NCI-H146 (cell line): Measurements from ENCODE around the gene RPL29.
A peak's percentile ranks its signal among the peaks of the same experiment; 100 is the strongest.

Source experiments
- DNase-seq: peaks from one replicate; lab custom pipeline; 2025; lab: John Stamatoyannopoulos, UW

The RPL29 gene

GRCh38 chr3:51966016-51966415 is 29.7 kb downstream of the RPL29 start:
- DNase-seq: no peak

GRCh38 chr3:51964521-51964920 is 31.2 kb downstream of the RPL29 start:
- no peak for DNase-seq

DNA sequence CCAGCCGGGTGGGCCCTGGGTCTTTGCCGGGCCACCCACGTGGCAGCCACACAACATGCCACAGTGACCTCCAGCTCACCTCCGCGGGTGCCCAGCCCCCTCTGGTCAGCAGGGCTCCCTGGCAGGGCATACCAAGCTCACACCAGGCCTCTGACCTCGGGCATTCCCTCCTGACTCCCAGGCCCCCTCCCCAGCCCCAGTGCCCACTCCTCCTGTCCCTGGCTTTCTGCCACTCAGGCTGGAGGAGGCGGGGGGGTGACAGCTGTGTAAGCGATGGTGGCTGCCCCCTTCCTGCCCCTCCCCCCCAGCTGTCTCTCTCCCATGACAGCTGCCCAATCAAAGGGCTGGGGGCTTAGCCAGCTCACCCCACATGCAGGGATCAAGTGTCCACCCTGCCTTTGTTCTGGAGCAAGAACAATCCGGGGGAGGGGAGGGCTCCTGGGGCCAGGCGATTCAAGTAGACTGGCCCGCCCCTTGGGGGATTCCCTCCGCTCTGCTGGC is 31.7 kb downstream of the RPL29 start:
- DNase-seq: peak; percentile 54

DNA sequence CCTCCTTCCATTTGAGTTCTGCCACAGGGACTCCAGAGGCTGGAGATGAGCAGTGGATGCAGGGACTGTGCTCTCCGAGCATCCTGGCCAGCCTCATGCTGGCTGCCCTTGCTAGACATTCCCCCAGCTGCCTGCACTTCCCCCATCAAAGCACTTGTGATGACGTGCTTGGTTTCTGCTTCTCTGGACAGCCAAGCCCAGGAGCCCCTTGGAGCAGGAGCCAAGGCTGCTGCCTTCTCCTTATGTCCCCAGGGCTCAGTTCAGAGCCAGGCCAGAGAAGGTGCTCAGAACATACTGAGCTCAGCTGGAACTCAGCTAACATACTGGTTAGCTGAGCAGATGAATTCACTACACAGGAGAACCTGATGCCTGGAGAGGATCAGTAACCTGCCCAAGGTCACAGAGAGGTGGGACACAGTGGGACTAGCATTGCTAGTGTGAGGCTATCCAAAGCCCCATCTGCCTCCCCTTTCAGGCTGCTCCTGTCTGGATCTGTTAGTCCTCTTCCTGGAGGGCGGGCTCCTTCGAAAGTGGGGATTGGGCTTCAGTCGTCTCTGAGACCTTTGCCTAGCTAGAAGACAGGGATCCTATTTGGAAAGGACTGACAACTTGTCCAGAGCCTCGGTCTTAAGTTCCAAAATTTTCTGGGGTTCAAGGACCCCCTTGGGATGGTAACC is 32.7 kb downstream of the RPL29 start:
- no peak for DNase-seq

DNA sequence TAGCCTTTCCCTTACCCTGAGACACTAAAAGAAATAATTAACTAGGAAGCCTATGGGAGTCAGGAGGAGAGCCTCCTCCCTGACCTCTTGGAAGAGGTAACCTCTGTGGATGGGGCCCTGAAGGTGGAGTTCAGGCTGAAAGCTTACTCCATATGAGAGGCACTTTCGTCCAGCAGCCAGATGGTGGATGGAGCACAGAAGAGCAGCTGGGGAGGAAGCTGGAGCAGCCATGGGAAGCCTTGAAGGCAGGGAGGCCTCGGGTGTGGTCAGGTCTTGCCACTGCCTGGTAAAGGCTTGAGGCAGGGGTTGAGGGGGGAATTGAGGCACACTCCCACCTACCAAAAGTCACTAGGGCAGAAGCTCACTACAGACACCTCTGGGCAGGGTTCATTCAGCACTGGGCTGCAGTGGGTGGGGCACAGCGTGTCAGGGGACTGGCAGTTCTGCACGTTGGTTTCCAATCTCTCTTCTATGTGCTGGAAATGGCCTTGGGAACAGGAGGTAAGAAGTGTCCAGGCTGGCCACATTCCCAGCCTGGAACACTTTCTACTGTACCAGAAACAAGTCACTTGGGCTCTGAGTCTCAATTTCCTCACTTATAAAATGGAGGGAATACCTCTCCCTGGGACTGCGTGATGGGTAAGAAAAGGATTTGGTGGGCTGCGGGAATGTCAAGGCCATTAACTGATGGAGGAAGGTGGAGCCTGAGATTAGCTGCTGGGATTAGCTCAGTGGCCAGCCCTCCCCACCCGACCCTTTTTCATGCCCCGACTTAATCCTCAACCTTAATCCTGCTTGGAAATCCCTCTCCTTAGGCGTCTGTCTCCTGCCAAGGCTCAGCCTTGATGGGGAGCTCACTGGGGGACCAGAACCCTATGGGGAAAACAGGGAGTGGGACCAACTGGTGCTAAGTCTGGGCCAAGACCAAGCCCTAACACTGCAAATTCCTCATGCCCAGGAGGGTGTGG is 33.8 kb downstream of the RPL29 start:
- no peak for DNase-seq

- DNase-seq: no peak
Measured at GRCh38 chr3:51961011-51961410, 34.7 kb downstream of the RPL29 start.

- no peak for DNase-seq
Measured at GRCh38 chr3:51960386-51960785, 35.3 kb downstream of the RPL29 start.

DNA sequence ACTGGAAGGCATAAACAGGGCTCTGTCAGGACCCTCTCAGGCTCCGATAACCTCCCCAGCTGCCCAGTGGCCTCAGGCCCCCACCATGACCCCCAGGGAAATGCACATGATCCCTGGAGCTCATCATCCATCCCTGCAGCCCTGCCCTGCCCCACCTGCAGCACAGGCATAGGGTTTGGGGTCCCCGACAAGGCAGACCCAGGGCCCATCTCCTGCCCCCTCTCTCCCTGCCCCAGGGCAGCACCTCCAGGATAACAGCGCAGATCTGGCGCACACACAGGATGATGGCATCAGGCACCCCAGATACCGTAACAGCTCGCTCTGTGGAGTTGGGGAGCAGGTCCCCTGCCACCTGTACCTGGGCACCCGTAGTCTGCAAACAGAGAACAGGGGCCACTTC is 36.0 kb downstream of the RPL29 start:
- DNase-seq: no peak

GRCh38 chr3:51958603-51959521 is 36.8 kb downstream of the RPL29 start:
- DNase-seq: no peak

GRCh38 chr3:51957520-51958205 is 38.0 kb downstream of the RPL29 start:
- DNase-seq: no peak

- no peak for DNase-seq
Measured at GRCh38 chr3:51955893-51956770, 39.6 kb downstream of the RPL29 start.

DNA sequence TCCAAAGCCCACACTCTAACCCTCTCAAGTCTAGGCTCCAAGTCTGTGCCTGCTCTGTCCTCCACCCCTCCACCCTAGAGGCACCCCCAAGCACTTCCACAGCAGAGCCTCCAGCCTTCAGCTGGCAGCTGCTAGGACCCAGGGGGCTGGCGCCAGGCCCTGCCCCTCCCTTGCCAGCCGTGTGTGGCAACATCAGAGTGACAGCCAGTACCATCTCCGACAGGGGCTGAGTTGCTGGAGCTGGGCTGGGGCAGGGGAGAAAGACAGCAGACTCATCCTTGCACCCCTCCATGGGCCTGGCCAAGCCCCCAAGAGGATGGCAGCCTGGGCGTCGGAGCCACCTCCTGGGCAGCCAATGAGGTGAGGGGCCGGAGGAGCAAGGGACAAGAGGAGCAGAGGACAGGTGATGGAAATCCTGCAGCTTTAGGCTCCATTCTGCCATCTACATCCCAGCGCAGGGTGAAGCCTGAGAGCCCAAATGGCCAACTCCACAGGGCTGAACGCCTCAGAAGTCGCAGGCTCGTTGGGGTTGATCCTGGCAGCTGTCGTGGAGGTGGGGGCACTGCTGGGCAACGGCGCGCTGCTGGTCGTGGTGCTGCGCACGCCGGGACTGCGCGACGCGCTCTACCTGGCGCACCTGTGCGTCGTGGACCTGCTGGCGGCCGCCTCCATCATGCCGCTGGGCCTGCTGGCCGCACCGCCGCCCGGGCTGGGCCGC is 40.4 kb downstream of the RPL29 start, which contains the start of gene GPR62:
Gene GPR62 (plus strand): TSS at position 207 of the 718 bp plus-strand sequence. CDS start 272 bp downstream, at position 479.
- no peak for DNase-seq

- no peak for DNase-seq
Measured at GRCh38 chr3:51954713-51955112, 41.0 kb downstream of the RPL29 start.

DNA sequence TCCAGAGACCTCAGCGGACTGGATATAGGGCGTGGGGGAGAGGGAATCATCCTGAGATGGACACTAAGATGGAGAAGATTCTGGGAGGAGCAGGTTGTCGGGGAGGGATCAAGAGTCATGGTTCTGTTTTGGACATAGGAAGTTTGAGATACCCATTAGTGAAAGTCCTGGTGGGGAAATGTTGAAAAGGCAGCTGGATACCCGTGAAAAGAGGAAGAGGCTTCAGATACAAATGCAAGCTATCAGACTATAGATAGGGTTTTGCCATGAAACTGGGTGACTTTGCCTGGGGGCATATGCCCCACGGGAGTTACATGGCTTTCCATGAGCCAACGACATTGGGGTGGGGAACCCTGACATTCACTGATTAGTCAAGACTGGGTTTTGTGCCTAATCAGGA is 41.6 kb downstream of the RPL29 start:
- no peak for DNase-seq

- DNase-seq: no peak
Measured at GRCh38 chr3:51953445-51953844, 42.2 kb downstream of the RPL29 start.

- no peak for DNase-seq
Measured at GRCh38 chr3:51950899-51951298, 44.8 kb downstream of the RPL29 start.

- no peak for DNase-seq
Measured at GRCh38 chr3:51949121-51949520, 46.6 kb downstream of the RPL29 start.

DNA sequence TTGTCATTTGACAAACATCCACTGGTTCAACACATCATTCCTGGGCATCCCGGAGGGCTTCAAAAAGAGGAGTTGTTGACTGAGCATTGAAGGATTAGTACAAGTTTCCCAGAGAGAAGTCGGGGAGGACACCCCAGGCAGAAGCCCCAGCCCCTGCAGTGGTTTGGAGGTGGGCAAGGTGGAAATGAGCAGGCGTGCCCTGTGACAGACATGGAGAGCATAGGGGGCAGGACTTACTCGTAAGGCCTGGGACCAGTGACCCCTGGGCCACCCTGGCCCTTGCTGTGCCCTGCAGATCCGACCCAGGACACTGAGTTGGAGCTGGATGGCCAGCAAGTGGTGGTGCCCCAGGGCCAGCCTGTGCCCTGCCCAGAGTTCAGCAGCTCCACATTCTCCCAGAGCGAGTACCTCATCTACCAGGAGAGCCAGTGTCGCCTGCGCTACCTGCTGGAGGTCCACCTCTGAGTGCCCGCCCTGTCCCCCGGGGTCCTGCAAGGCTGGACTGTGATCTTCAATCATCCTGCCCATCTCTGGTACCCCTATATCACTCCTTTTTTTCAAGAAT is 47.6 kb downstream of the RPL29 start:
- DNase-seq: no peak

DNA sequence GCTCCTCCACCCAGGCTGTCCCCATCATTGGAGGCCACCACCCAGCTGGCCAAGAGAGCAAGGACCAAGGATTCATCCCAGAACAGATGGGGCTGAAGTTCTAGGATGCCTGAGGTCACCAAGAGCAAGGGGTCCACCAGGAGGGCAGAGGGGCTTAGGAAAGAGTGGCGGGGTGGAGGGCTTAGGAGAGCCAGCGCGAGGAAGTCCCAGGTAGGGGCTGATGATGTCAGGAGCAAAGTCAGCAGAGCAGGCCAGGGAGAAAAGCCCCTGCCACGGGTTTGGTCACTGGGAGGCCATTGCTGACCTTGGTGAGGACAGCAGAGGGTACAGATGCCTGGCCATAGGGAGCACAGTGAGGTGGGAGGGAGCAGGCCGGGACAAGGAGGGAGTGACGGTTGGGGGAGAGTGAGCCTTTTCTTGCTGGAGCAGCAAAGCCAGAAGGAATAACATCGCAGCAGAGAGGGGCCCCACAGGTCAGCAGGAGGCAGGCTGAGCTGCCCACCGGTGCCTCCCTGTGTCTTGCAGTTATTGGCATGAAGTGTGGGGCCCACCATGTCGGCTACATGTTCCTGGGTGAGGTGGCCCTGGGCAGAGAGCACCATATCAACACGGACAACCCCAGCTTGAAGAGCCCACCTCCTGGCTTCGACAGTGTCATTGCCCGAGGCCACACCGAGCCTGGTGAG is 48.3 kb downstream of the RPL29 start:
- no peak for DNase-seq
